NCI-H2196 treated with DMSO at 0.1 percent for 48 hours (cell line): ENCODE data around the gene ZDHHC20.

Source experiments
- DNase-seq: peaks from one replicate; lab custom pipeline; 2025; ENCODE audit not compliant: unreplicated experiment; lab: John Stamatoyannopoulos, UW

ZDHHC20 gene

DNA sequence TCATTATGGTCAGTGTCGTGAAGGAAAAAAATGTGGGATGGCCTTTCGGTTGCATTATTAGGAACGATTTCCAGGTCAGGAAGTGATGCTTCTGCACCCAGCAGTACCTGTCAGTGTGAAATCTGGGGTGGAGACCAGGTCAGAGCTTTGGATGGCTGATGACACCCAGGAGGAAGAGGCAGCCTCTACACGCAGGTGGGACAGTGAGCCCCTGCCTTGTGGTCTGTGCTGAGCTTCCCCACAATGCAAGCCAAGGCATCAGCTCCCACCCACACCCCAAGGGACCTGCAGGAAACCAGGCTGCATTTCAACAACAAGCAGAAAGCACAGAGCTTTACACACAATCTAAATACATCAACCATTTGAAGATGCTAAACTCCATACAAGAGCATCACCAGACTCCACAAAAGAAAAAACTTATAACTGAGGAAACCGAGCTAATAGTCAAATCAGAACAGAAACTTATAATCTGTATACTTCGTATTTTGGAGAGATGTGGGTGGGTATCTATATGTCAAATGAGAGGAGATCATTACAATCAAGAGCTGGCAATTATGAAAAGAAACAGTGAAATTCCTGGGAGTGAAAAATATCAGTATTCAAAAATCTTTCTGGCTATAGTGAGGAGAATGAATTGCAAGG, 130.1 kb downstream of the ZDHHC20 start:
- no peak for DNase-seq

DNA sequence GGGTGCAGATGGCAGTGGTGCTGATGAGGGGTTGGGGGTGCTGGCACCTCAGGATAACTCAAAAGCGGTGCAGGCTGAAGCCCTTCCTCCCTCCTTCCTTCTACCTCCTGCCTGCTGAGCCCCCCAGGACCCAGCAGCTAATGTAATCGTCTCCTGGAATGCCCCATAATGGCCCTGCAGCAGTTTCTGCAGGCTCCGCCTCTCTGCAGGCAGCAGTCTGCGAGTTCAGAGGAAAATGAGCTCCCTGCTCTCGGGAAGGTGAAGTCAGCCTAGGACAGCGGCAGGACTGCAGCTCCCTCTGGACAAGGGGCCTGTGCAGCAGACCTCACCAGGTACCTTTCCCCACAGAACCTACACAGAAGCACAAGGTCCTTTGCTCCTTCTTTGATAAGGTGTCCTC, 130.9 kb downstream of the ZDHHC20 start:
- no peak for DNase-seq

DNA sequence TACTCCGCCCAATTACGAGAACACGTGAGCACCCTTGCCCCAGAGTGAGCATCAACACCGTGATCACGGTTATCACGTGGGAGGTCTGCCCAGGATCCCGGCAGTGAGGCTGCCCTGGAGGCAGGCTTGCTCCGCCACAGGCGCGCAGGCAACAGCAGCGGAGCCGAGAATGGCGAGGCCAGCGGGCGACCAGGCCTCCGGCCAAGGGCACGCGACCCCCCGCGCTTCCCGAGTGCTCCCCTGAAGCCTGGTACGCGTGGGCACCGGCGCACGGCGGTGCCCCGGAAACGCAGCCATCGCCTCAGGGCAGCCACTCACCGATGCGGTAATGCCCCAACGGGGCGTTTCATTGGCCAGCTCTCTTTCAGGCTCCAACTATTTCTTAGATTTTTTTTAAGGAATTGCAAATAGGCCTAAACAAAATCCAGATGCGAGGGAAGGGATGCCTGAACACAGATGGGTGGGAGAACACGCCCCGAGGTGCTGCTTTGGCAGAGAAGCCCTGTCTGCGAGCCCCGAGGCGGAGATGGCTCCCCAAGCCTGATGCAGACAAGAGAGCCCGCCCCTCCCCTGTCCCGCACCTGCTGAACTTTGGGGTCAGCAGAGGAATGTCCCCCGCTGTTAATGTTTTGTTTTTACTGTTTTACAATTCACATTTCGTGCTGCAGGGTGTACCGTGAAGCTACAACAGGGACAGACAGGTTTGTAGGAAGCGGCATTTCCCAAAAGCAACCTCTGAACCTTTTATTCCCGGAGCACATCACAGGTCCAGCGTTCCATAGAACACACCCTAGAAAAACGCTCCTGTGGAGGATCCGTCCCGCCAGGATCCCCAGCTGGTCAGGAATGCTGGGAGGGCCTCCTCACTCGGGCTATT, 132.7 kb downstream of the ZDHHC20 start:
- DNase-seq, result no peak

DNA sequence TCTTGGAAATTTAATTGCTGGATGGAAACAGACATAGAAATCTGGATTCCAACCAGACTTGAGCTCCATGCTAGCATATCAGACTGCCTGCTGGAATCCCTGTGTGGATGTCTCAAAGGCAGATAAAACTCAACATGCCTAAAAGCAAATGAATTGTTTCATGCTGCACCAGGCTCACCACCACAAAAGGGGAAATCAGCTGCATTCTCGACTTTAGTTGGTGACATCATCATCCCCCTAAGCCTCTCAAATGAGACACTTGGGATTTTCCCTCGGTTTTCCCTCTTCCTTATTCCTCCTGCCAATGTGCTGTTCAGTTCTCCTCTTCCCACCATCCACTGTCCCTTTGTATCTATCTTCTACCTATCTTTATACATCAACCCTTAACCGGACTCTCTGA, 134.3 kb downstream of the ZDHHC20 start:
- no peak for DNase-seq

DNA sequence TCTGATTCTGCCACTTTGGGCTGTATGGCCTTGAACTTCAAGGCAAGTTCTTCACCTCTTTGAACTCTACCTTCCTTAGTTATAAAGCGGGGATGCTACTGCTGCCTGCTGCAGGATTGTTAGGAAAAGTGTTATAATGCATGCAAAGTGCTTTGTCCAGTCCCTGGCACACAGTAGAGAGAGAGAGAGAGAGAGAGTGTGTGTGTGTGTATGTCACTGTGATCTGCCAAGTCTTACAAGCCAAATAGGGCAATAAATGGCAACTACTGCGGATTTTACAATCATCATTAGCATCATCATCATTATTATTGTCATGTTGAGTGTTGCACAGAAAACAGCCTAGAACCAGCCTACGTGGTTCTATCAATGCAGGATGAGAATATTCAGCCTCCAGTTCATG, 136.1 kb downstream of the ZDHHC20 start:
- DNase-seq, result no peak
